ENCODE results near the gene FOXL1.

FOXL1 gene

GRCh38 chr16:86546638-86547013 is 31.7 kb upstream of the FOXL1 start:
- in situ Hi-C loops (cut with HindIII; ENCODE audit: low sequenced_read_pairs): loop anchor here (10.0 kb wide), 1 partner anchor 618 kb away; no protein-coding TSS in a partner anchor

GRCh38 chr16:86547286-86547685 is 31.1 kb upstream of the FOXL1 start:
- in situ Hi-C loops (cut with HindIII; ENCODE audit: low sequenced_read_pairs): loop anchor here (10.0 kb wide), 1 partner anchor 618 kb away; no protein-coding TSS in a partner anchor

GRCh38 chr16:86549076-86549892 is 29.1 kb upstream of the FOXL1 start:
- in situ Hi-C loops (cut with HindIII; ENCODE audit: low sequenced_read_pairs): loop anchor here (10.0 kb wide), 1 partner anchor 616 kb away; no protein-coding TSS in a partner anchor

DNA sequence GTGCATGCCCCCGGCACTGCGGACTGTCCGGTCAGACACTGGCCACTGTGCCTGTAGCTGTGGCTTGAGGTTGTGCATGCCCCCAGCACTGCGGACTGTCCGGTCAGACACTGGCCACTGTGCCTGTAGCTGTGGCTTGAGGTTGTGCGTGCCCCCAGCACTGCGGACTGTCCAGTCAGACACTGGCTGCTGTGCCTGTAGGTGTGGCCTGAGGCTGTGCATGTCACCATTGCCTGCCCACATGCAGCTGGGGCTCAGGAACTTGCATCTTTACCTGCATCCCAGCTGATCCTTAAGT is 28.5 kb upstream of the FOXL1 start:
- in situ Hi-C loops (cut with HindIII; ENCODE audit: low sequenced_read_pairs): loop anchor here (10.0 to 25.0 kb wide), 2 partner anchors 615 to 712 kb away; no protein-coding TSS in a partner anchor

GRCh38 chr16:86550281-86550680 is 28.1 kb upstream of the FOXL1 start:
- in situ Hi-C loops (cut with HindIII; ENCODE audit: low sequenced_read_pairs): loop anchor here (25.0 kb wide), 1 partner anchor 712 kb away; no protein-coding TSS in a partner anchor

DNA sequence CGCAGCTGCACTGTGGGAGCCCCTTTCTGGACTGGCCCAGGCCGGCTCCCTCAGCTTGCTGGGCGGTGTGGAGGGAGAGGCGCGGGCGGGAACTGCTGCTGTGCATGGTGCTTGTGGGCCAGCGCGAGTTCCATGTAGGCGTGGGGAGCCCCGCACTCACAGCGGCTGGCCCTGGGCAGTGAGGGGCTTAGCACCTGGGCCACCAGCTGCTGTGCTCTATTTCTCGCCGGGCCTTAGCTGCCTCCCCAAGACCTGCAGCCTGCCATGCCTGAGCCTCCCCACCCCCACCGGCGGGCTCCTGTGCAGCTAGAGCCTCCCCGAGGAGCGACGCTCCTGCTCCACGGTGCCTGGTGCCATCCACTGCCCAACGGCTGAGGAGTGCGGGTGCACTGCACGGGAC is 25.0 kb upstream of the FOXL1 start:
- in situ Hi-C loops (cut with HindIII; ENCODE audit: low sequenced_read_pairs): loop anchor here (25.0 kb wide), 1 partner anchor 709 kb away; no protein-coding TSS in a partner anchor

DNA sequence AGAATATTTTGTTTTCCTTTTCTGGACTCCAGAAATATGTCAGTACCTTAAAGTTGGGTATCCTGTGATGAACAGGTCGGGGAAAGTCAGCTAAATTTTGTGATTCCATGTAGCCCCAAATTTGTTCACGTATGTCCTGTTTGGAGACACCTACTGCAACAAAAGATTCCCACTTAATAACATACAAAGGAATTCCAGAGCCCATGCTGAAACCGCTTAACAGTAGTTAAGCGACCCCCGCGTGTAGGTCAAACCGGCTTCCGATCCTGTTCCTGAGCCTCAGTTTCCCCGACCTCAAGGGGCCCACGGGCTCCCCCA is 23.8 kb upstream of the FOXL1 start:
- in situ Hi-C loops (cut with HindIII; ENCODE audit: low sequenced_read_pairs): loop anchor here (25.0 kb wide), 1 partner anchor 708 kb away; no protein-coding TSS in a partner anchor

DNA sequence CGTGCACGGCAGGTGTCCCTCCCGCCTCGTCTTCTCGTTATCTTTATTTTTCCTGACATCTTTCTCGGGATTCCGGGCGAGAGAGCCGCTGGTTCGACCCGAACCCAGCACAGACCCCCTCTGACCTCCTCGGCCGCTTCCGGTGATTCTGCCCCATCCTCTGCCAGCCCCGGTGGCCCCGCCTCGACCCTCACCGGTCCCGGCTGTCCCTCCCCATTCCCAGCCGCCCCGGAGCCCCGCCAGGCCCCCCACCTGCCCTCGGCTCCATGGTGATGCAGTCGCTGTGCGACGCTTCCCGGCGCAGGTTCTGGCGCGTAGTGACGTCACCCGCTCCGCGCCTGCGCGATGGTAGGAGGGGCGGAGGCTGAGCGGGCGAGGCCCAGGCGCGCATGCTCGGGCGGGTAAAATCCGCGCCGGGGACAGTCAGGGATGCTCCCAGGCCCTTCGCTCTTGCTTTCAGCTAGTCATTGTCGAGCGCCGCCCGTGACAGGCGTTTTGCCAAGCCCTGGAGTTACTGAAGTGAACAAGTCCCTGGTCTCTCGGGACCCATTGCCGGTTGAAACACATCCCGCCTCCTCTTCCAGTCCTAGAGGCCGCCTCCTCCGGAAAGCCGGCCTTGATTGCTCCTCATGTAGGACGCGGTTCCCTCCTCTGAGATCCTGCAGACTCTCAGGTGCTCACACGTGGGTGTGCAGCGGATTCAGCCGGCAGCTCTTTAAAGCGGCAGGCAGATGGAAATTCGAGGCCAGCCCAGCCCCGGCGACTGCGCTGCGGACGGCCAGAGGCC is 23.2 kb upstream of the FOXL1 start, which contains the start of gene MTHFSD:
MTHFSD (minus strand) TSS at position 319 of the 787 bp plus-strand sequence; CDS start at position 268, 51 bp downstream.
- in situ Hi-C loops (cut with HindIII; ENCODE audit: low sequenced_read_pairs): loop anchor here (25.0 kb wide), 1 partner anchor 707 kb away; no protein-coding TSS in a partner anchor

- in situ Hi-C loops (cut with HindIII; ENCODE audit: low sequenced_read_pairs): loop anchor here (25.0 kb wide), 1 partner anchor 707 kb away; no protein-coding TSS in a partner anchor
These were observed 22.7 kb upstream of the FOXL1 start for GRCh38 chr16:86555704-86556075.

GRCh38 chr16:86556576-86556975 is 21.8 kb upstream of the FOXL1 start:
- in situ Hi-C loops (cut with HindIII; ENCODE audit: low sequenced_read_pairs): loop anchor here (25.0 kb wide), 1 partner anchor 706 kb away; no protein-coding TSS in a partner anchor

- in situ Hi-C loops (cut with HindIII; ENCODE audit: low sequenced_read_pairs): loop anchor here (25.0 kb wide), 1 partner anchor 705 kb away; no protein-coding TSS in a partner anchor
These were observed 20.8 kb upstream of the FOXL1 start for GRCh38 chr16:86557587-86557986.

- in situ Hi-C loops (cut with HindIII; ENCODE audit: low sequenced_read_pairs): loop anchor here (25.0 kb wide), 1 partner anchor 704 kb away; no protein-coding TSS in a partner anchor
These were observed 19.8 kb upstream of the FOXL1 start for GRCh38 chr16:86558355-86559193.

DNA sequence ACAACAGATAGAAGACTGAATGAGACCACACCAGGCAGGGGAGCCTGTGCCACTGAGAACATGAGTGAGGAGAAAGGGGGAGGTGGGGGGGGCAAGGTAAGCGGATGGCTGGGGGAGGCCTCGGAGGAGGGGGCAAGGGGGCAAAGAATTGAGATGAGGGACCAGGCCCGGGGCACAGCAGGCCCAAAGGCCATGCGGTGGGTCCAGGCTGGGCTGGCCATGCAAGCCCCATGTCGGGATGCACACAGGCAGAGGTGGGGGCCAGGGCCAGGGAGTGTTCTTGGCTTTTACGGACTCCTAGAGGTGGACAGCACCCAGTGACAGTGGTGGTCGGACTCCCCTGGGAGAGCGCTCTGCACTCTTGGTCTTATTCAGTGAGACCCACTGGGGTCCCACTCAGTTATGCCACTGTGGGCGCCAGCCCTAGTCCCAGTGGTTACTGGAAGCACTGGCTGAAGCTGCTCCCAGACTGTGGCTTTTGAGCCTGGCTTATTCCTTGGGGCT is 18.5 kb upstream of the FOXL1 start:
- in situ Hi-C loops (cut with HindIII; ENCODE audit: low sequenced_read_pairs): loop anchor here (25.0 kb wide), 1 partner anchor 702 kb away; no protein-coding TSS in a partner anchor

GRCh38 chr16:86562356-86562755 is 16.0 kb upstream of the FOXL1 start:
- in situ Hi-C loops (cut with HindIII; ENCODE audit: low sequenced_read_pairs): loop anchor here (25.0 kb wide), 1 partner anchor 700 kb away; no protein-coding TSS in a partner anchor

- in situ Hi-C loops (cut with HindIII; ENCODE audit: low sequenced_read_pairs): loop anchor here (25.0 kb wide), 1 partner anchor 699 kb away; no protein-coding TSS in a partner anchor
These were observed 14.6 kb upstream of the FOXL1 start for GRCh38 chr16:86563469-86564345.

GRCh38 chr16:86565181-86565631 is 13.1 kb upstream of the FOXL1 start:
- in situ Hi-C loops (cut with HindIII; ENCODE audit: low sequenced_read_pairs): loop anchor here (25.0 kb wide), 1 partner anchor 697 kb away; no protein-coding TSS in a partner anchor

DNA sequence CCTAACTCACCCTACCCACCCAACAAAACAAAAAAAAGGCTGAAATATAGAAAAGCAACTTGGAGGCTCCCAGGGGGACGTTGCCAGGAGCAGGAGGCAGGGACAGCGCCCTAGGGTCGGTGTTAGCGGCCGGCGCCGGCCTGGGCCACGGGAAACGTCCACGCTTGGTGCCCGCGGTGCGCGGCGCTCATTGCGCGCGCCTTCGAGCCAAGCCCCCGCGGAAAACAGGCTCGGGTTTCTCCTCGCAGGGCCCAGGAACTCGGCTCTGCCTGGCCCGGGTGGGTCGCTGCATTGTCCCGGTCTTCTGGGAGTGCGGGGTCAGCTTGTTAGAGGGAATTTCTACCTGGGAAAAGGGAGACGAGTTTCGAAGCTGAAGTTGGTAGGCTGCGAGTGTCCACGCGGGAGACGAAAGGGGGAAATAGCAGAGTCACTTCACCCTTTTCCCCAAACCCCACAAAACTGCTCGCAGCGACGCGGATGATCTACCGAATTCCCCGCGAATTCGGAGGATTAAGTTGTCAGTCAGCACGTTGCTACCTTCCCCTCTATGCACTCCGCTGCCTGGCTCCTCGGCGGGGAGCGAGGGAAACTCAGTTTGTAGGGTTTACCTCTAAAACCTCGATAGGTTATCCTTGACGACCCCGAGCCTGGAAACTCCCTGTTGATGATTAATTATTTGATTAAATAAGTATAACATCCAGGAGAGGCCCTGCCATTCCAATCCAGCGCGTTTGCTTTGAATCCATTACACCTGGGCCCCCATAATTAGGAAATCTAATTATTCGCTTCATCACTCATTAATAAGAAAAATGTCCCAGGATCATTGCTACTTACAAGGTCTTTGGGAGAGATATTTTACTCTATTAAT is 12.5 kb upstream of the FOXL1 start:
- in situ Hi-C loops (cut with HindIII; ENCODE audit: low sequenced_read_pairs): loop anchor here (25.0 kb wide), 1 partner anchor 696 kb away; no protein-coding TSS in a partner anchor

GRCh38 chr16:86566601-86566965 is 11.8 kb upstream of the FOXL1 start, which contains the start of gene FOXC2:
Gene FOXC2 (plus strand): TSS chr16:86566829. CDS start chr16:86567336, 507 bp downstream.
- in situ Hi-C loops (cut with HindIII; ENCODE audit: low sequenced_read_pairs): loop anchor here (25.0 kb wide), 1 partner anchor 696 kb away; no protein-coding TSS in a partner anchor
